HEK293 (cell line): ENCODE results near the gene NAALADL2.

Experiments used
- CTCF ChIA-PET: fragments of 350-600 bp; formaldehyde crosslinking; extraction: SDS; loops from one replicate; lab custom pipeline; 2021; ENCODE audit warnings: antibody characterized with exemption; lab: Yijun Ruan, JAX
- POLR2A ChIA-PET: fragments of 300-600 bp; formaldehyde crosslinking; extraction: SDS; loops from one replicate; lab custom pipeline; 2020; ENCODE audit warnings: antibody characterized with exemption, inconsistent platforms; lab: Yijun Ruan, JAX
- H3K27ac ChIP-seq: fragments of 200-500 bp; sonication (Bioruptor generic); 2 replicates; pipeline ENCODE4 v1.5.1; 2014; ENCODE audit warnings: low read depth, low read length, control low read depth, inconsistent platforms; ENCODE audit errors: extremely low read depth
- H3K36me3 ChIP-seq, 2 experiments: fragments of 200-500 bp in 1 of 2; sonication (Bioruptor generic) in 1 of 2; 1 replicate in 1 of 2; 2 replicates in 1 of 2; pipeline ENCODE4 v1.5.1; 2014 to 2017; ENCODE audit warnings: inconsistent platforms in 2 of 2, low read length in 2 of 2; ENCODE audit not compliant: control insufficient read depth in 2 of 2, insufficient read depth in 1 of 2
- H3K4me1 ChIP-seq: fragments of 200-500 bp; sonication (Bioruptor generic); 2 replicates; pipeline ENCODE4 v1.5.1; 2014; ENCODE audit warnings: mild to moderate bottlenecking, low read length, inconsistent platforms; ENCODE audit not compliant: control insufficient read depth, insufficient read depth
- H3K4me3 ChIP-seq: 2 replicates; pipeline ENCODE4 v1.5.1; 2011; ENCODE audit warnings: low read depth, mild to moderate bottlenecking, control low read depth, low read length, moderate library complexity
- H3K9me3 ChIP-seq: fragments of 200-500 bp; sonication (Bioruptor generic); 2 replicates; pipeline ENCODE4 v1.5.1; 2014; ENCODE audit warnings: low read depth, low read length, inconsistent platforms; ENCODE audit not compliant: control insufficient read depth, insufficient read depth
- KLF16 ChIP-seq: fragments of 450-650 bp; formaldehyde crosslinking; IDR thresholded peaks from 2 replicates; pipeline ENCODE4 v1.5.1; 2017; ENCODE audit warnings: missing biosample characterization, missing genetic modification characterization
- KLF9 ChIP-seq: fragments of 450-650 bp; formaldehyde crosslinking; IDR thresholded peaks from 2 replicates; pipeline ENCODE4 v1.5.1; 2016; ENCODE audit warnings: missing biosample characterization, missing genetic modification characterization, low read depth
- MYNN ChIP-seq: fragments of 450-650 bp; formaldehyde crosslinking; IDR thresholded peaks from 2 replicates; pipeline ENCODE4 v1.5.1; 2016; ENCODE audit warnings: missing biosample characterization, missing genetic modification characterization, borderline replicate concordance
- MZF1 ChIP-seq: fragments of 450-650 bp; formaldehyde crosslinking; IDR thresholded peaks from 2 replicates; pipeline ENCODE4 v1.5.1; 2017; ENCODE audit warnings: missing biosample characterization, missing genetic modification characterization, borderline replicate concordance
- REPIN1 ChIP-seq: fragments of 450-650 bp; formaldehyde crosslinking; IDR thresholded peaks from 2 replicates; pipeline ENCODE4 v1.5.1; 2017; ENCODE audit warnings: missing biosample characterization, missing genetic modification characterization, low read depth
- SETDB1 ChIP-seq: IDR thresholded peaks from one replicate; pipeline ENCODE4 v1.6.1; 2017; ENCODE audit warnings: mild to moderate bottlenecking, low read length, moderate library complexity, mixed read lengths; ENCODE audit not compliant: insufficient read length
- YY2 ChIP-seq: fragments of 450-650 bp; formaldehyde crosslinking; IDR thresholded peaks from 2 replicates; pipeline ENCODE4 v1.5.1; 2016; ENCODE audit warnings: missing biosample characterization, missing genetic modification characterization
- ZNF114 ChIP-seq: fragments of 450-650 bp; formaldehyde crosslinking; IDR thresholded peaks from 2 replicates; pipeline ENCODE4 v1.5.0; 2017; ENCODE audit warnings: missing biosample characterization, missing genetic modification characterization
- ZNF48 ChIP-seq: fragments of 450-650 bp; formaldehyde crosslinking; IDR thresholded peaks from 2 replicates; pipeline ENCODE4 v1.5.1; 2016; ENCODE audit warnings: missing biosample characterization, missing genetic modification characterization
- ZSCAN16 ChIP-seq: fragments of 450-650 bp; formaldehyde crosslinking; IDR thresholded peaks from 2 replicates; pipeline ENCODE4 v1.5.1; 2016; ENCODE audit warnings: missing biosample characterization, missing genetic modification characterization
- ZSCAN30 ChIP-seq: fragments of 450-650 bp; IDR thresholded peaks from 2 replicates; pipeline ENCODE4 v1.5.1; 2018; ENCODE audit warnings: missing biosample characterization, mild to moderate bottlenecking, missing genetic modification characterization, moderate library complexity
- TF ChIP-seq, protein P1 (sequence below): fragments of 450-650 bp; formaldehyde crosslinking; IDR thresholded peaks from 2 replicates; pipeline ENCODE4 v1.5.1; 2016; ENCODE audit warnings: missing biosample characterization, missing genetic modification characterization
- TF ChIP-seq, protein P2 (sequence below): fragments of 450-650 bp; formaldehyde crosslinking; IDR thresholded peaks from 2 replicates; pipeline ENCODE4 v1.5.1; 2016; ENCODE audit warnings: missing biosample characterization, missing genetic modification characterization
- TF ChIP-seq, protein P3 (sequence below): fragments of 450-650 bp; formaldehyde crosslinking; IDR thresholded peaks from 2 replicates; pipeline ENCODE4 v1.5.1; 2016; ENCODE audit warnings: missing biosample characterization, missing genetic modification characterization
- TF ChIP-seq, protein P4 (sequence below): fragments of 450-650 bp; IDR thresholded peaks from 2 replicates; pipeline ENCODE4 v1.5.1; 2018; ENCODE audit warnings: missing biosample characterization, missing genetic modification characterization
- TF ChIP-seq, protein P5 (sequence below): fragments of 450-650 bp; formaldehyde crosslinking; IDR thresholded peaks from 2 replicates; pipeline ENCODE4 v1.5.1; 2016; ENCODE audit warnings: missing biosample characterization, missing genetic modification characterization

The NAALADL2 gene

DNA sequence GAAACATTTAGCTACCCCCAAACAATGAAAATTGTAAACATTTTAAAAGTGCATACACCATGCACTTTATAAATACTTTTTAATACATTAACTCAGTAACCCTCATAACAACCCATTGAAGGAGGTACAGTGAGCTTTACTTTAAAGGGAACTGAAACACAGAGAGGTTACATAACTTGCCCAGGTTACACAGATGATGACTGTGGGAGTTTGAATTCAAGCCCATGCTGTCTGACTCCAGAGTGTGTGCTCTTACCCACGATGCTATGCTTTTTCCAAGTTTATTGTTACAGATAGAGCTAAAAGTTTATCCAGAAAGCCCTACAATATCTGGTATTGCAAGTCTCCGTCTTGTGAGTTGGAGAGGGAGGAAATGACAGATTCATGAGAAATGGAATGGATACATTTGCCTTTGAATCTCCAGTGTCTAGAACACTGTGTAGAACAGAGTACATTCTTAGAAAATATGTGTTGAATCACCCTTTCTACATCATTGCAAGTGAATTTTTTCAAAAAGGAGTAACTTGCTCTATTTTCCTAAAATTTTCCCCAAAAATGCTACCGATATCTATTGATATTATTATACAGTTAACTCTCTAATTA lies 428.3 kb downstream of the NAALADL2 start:
- no peaks in the 10 kb centered on the region for H3K4me1 ChIP-seq
- H3K9me3 ChIP-seq, result no peaks in the 10 kb centered on the region
- no peak overlapping the region for H3K4me3 ChIP-seq
- ChIA-PET CTCF (no interaction called here), POLR2A (no interaction called here)
- no peak overlapping the region for H3K27ac ChIP-seq
- H3K36me3 ChIP-seq, result no peaks in the 10 kb centered on the region
- TF ChIP-seq ZNF48 (tag by site-specific recombination) (no peak), REPIN1 (tag by site-specific recombination) (no peak), MYNN (tag by site-specific recombination) (no peak), KLF9 (tag by site-specific recombination) (no peak), ZSCAN16 (tag by site-specific recombination) (no peak), SETDB1 (no peak), ZNF114 (no peak), YY2 (tag by site-specific recombination) (no peak), KLF16 (tag by site-specific recombination) (no peak)
- TF ChIP-seq, protein P1, sequence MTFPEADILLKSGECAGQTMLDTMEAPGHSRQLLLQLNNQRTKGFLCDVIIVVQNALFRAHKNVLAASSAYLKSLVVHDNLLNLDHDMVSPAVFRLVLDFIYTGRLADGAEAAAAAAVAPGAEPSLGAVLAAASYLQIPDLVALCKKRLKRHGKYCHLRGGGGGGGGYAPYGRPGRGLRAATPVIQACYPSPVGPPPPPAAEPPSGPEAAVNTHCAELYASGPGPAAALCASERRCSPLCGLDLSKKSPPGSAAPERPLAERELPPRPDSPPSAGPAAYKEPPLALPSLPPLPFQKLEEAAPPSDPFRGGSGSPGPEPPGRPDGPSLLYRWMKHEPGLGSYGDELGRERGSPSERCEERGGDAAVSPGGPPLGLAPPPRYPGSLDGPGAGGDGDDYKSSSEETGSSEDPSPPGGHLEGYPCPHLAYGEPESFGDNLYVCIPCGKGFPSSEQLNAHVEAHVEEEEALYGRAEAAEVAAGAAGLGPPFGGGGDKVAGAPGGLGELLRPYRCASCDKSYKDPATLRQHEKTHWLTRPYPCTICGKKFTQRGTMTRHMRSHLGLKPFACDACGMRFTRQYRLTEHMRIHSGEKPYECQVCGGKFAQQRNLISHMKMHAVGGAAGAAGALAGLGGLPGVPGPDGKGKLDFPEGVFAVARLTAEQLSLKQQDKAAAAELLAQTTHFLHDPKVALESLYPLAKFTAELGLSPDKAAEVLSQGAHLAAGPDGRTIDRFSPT (tag by site-specific recombination), result no peak
- TF ChIP-seq, protein P2, sequence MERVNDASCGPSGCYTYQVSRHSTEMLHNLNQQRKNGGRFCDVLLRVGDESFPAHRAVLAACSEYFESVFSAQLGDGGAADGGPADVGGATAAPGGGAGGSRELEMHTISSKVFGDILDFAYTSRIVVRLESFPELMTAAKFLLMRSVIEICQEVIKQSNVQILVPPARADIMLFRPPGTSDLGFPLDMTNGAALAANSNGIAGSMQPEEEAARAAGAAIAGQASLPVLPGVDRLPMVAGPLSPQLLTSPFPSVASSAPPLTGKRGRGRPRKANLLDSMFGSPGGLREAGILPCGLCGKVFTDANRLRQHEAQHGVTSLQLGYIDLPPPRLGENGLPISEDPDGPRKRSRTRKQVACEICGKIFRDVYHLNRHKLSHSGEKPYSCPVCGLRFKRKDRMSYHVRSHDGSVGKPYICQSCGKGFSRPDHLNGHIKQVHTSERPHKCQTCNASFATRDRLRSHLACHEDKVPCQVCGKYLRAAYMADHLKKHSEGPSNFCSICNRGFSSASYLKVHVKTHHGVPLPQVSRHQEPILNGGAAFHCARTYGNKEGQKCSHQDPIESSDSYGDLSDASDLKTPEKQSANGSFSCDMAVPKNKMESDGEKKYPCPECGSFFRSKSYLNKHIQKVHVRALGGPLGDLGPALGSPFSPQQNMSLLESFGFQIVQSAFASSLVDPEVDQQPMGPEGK, result no peak
- TF ChIP-seq, protein P3, sequence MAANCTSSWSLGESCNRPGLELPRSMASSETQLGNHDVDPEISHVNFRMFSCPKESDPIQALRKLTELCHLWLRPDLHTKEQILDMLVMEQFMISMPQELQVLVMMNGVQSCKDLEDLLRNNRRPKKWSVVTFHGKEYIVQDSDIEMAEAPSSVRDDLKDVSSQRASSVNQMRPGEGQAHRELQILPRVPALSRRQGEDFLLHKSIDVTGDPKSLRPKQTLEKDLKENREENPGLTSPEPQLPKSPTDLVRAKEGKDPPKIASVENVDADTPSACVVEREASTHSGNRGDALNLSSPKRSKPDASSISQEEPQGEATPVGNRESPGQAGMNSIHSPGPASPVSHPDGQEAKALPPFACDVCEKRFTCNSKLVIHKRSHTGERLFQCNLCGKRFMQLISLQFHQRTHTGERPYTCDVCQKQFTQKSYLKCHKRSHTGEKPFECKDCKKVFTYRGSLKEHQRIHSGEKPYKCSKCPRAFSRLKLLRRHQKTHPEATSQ (tag by site-specific recombination), result no peak
- TF ChIP-seq, protein P4, sequence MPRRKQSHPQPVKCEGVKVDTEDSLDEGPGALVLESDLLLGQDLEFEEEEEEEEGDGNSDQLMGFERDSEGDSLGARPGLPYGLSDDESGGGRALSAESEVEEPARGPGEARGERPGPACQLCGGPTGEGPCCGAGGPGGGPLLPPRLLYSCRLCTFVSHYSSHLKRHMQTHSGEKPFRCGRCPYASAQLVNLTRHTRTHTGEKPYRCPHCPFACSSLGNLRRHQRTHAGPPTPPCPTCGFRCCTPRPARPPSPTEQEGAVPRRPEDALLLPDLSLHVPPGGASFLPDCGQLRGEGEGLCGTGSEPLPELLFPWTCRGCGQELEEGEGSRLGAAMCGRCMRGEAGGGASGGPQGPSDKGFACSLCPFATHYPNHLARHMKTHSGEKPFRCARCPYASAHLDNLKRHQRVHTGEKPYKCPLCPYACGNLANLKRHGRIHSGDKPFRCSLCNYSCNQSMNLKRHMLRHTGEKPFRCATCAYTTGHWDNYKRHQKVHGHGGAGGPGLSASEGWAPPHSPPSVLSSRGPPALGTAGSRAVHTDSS (tag by site-specific recombination), result no peak
- TF ChIP-seq, protein P5, sequence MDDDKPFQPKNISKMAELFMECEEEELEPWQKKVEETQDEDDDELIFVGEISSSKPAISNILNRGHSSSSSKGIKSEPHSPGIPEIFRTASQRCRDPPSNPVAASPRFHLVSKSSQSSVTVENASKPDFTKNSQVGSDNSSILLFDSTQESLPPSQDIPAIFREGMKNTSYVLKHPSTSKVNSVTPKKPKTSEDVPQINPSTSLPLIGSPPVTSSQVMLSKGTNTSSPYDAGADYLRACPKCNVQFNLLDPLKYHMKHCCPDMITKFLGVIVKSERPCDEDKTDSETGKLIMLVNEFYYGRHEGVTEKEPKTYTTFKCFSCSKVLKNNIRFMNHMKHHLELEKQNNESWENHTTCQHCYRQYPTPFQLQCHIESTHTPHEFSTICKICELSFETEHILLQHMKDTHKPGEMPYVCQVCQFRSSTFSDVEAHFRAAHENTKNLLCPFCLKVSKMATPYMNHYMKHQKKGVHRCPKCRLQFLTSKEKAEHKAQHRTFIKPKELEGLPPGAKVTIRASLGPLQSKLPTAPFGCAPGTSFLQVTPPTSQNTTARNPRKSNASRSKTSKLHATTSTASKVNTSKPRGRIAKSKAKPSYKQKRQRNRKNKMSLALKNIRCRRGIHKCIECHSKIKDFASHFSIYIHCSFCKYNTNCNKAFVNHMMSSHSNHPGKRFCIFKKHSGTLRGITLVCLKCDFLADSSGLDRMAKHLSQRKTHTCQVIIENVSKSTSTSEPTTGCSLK (tag by site-specific recombination), result no peak

DNA sequence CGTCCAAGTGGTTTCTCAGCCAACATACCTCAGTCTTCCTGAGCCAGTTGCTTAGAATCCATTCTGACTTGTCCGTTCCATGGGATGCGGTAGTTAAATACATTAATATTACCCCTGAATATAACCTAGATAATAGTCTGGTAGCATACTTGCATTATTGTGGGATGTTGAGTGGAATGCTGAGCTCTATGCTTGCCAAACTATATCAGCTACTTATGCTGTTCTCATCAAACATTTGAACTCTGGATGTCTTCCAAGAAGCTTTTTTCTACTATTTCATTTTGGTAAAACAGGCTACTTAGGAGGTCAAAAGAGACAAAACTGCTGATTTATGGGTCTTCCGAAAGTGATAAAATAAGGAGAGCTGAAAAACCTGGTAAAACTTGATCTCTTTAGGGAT lies 429.5 kb downstream of the NAALADL2 start:
- Histone ChIP-seq H3K9me3 (no peaks in the 10 kb centered on the region), H3K4me1 (no peaks in the 10 kb centered on the region), H3K36me3 (no peaks in the 10 kb centered on the region), H3K27ac (no peak overlapping the region), H3K4me3 (no peak overlapping the region)
- ChIA-PET POLR2A (no interaction called here), CTCF (no interaction called here)
- TF ChIP-seq ZSCAN30 (tag by site-specific recombination) (no peak), MZF1 (tag by site-specific recombination) (no peak)
